Karpas-422 (cell line): ENCODE measurements around the gene LRP1B. TPM values are rescaled to one million over a fixed set of nuclear protein-coding genes. Genes with fewer than 3 reads are reported as not detected.

ENCODE experiments used
- DNase-seq: peaks from one replicate; pipeline ENCODE4 v3.0.0-alpha.2; 2015
- H2AFZ ChIP-seq: fragments of 200-600 bp; sonication (generic); 2 replicates; pipeline ENCODE4 v1.6.1; 2014; ENCODE audit warnings: antibody characterized with exemption, low read length, mixed read lengths
- H3K27ac ChIP-seq: fragments of 200-600 bp; sonication (generic); 2 replicates; pipeline ENCODE4 v1.5.1; 2014; ENCODE audit warnings: mild to moderate bottlenecking, low read length, moderate library complexity
- H3K27me3 ChIP-seq: fragments of 200-600 bp; sonication (generic); 2 replicates; pipeline ENCODE4 v1.6.1; 2014; ENCODE audit warnings: low read length, mixed read lengths
- H3K36me3 ChIP-seq: fragments of 200-600 bp; sonication (generic); 2 replicates; pipeline ENCODE4 v1.6.1; 2014; ENCODE audit warnings: low read length, mixed read lengths; ENCODE audit not compliant: insufficient read depth
- H3K4me1 ChIP-seq: fragments of 200-600 bp; sonication (generic); 2 replicates; pipeline ENCODE4 v1.6.1; 2014; ENCODE audit warnings: mild to moderate bottlenecking, low read length, mixed read lengths
- H3K4me2 ChIP-seq: fragments of 200-600 bp; sonication (generic); 2 replicates; pipeline ENCODE4 v1.6.1; 2014; ENCODE audit warnings: low read length, low read depth, mild to moderate bottlenecking; ENCODE audit not compliant: poor library complexity, severe bottlenecking
- H3K4me3 ChIP-seq: fragments of 200-600 bp; sonication (generic); 2 replicates; pipeline ENCODE4 v1.5.1; 2014; ENCODE audit warnings: mild to moderate bottlenecking, antibody characterized with exemption, low read length, mixed read lengths
- H3K79me2 ChIP-seq: fragments of 200-600 bp; sonication (generic); 2 replicates; pipeline ENCODE4 v1.6.1; 2014; ENCODE audit warnings: mild to moderate bottlenecking, low read length, mixed read lengths
- H3K9ac ChIP-seq: fragments of 200-600 bp; sonication (generic); 2 replicates; pipeline ENCODE4 v1.6.0; 2014; ENCODE audit warnings: low read length
- H3K9me2 ChIP-seq: fragments of 200-600 bp; sonication (generic), shearing (Covaris generic); replicated peaks from 2 replicates; pipeline ENCODE4 v1.6.0; 2014; ENCODE audit warnings: mild to moderate bottlenecking, low read length, moderate library complexity; ENCODE audit not compliant: insufficient read depth
- H3K9me3 ChIP-seq: fragments of 300-700, 200-600 bp; sonication (generic); 2 replicates; pipeline ENCODE4 v1.6.1; 2014; ENCODE audit warnings: low read length, mixed read lengths
- H4K20me1 ChIP-seq: fragments of 200-600 bp; sonication (generic); 2 replicates; pipeline ENCODE4 v1.6.1; 2014; ENCODE audit warnings: mild to moderate bottlenecking, antibody characterized with exemption, low read length, low read depth; ENCODE audit not compliant: insufficient read depth
- total RNA-seq: library from RNA; depleted of rRNA; stranded (reverse); fragments of >200 nt; shearing (Covaris generic); gene quantifications from 2 replicates; pipeline ENCODE4 v1.2.3, GENCODE V29; 2014; ENCODE audit warnings: low replicate concordance

The LRP1B gene
- total RNA-seq, 1 experiment from 2014 or later: not detected

- Histone ChIP-seq H3K36me3 (no peaks in the 10 kb centered on the region), H3K79me2 (no peaks in the 10 kb centered on the region), H3K4me3 (no peak overlapping the region), H3K27ac (no peak overlapping the region), H2AFZ (no peak overlapping the region), H3K4me2 (no peak overlapping the region), H3K4me1 (no peaks in the 10 kb centered on the region), H3K27me3 (no peaks in the 10 kb centered on the region), H3K9me2 (no peaks in the 10 kb centered on the region), H3K9ac (no peak overlapping the region), H4K20me1 (no peaks in the 10 kb centered on the region), H3K9me3 (peaks cover 39% of the 10 kb centered on the region)
- DNase-seq: no peak
These were observed 243.5 kb downstream of the LRP1B start for GRCh38 chr2:141887363-141887762.

- Histone ChIP-seq H3K4me1 (no peaks in the 10 kb centered on the region), H4K20me1 (no peaks in the 10 kb centered on the region), H3K36me3 (no peaks in the 10 kb centered on the region), H3K4me2 (no peak overlapping the region), H3K79me2 (no peaks in the 10 kb centered on the region), H3K9me3 (peaks cover 29% of the 10 kb centered on the region), H2AFZ (no peak overlapping the region), H3K4me3 (no peak overlapping the region), H3K9ac (no peak overlapping the region), H3K27me3 (no peaks in the 10 kb centered on the region), H3K27ac (no peak overlapping the region), H3K9me2 (no peaks in the 10 kb centered on the region)
- no peak for DNase-seq
These were observed 252.8 kb downstream of the LRP1B start for GRCh38 chr2:141878016-141878415.

- Histone ChIP-seq H3K27ac (no peak overlapping the region), H3K9me3 (peaks cover 33% of the 10 kb centered on the region), H3K27me3 (no peaks in the 10 kb centered on the region), H3K4me3 (no peak overlapping the region), H3K4me2 (no peak overlapping the region), H3K36me3 (no peaks in the 10 kb centered on the region), H3K9me2 (no peaks in the 10 kb centered on the region), H3K4me1 (no peaks in the 10 kb centered on the region), H4K20me1 (no peaks in the 10 kb centered on the region), H3K79me2 (no peaks in the 10 kb centered on the region), H2AFZ (no peak overlapping the region), H3K9ac (no peak overlapping the region)
- no peak for DNase-seq
These were observed 258.7 kb downstream of the LRP1B start for GRCh38 chr2:141871913-141872634.

GRCh38 chr2:141869572-141869971 is 261.2 kb downstream of the LRP1B start:
- Histone ChIP-seq H3K27me3 (no peaks in the 10 kb centered on the region), H3K4me2 (no peak overlapping the region), H4K20me1 (no peaks in the 10 kb centered on the region), H2AFZ (no peak overlapping the region), H3K9me2 (no peaks in the 10 kb centered on the region), H3K4me3 (no peak overlapping the region), H3K9ac (no peak overlapping the region), H3K9me3 (peaks cover 43% of the 10 kb centered on the region; the same call in 1 of the 2 replicates), H3K4me1 (no peaks in the 10 kb centered on the region), H3K79me2 (no peaks in the 10 kb centered on the region), H3K36me3 (no peaks in the 10 kb centered on the region), H3K27ac (no peak overlapping the region)
- DNase-seq: no peak

GRCh38 chr2:141863964-141864363 is 266.9 kb downstream of the LRP1B start:
- Histone ChIP-seq H2AFZ (no peak overlapping the region), H3K4me3 (no peak overlapping the region), H4K20me1 (no peaks in the 10 kb centered on the region), H3K9me2 (no peaks in the 10 kb centered on the region), H3K4me1 (no peaks in the 10 kb centered on the region), H3K27me3 (no peaks in the 10 kb centered on the region), H3K9me3 (peaks cover 28% of the 10 kb centered on the region; the same call in 1 of the 2 replicates), H3K4me2 (no peak overlapping the region), H3K9ac (no peak overlapping the region), H3K79me2 (no peaks in the 10 kb centered on the region), H3K27ac (no peak overlapping the region), H3K36me3 (no peaks in the 10 kb centered on the region)
- no peak for DNase-seq

GRCh38 chr2:141856215-141856919 is 274.4 kb downstream of the LRP1B start:
- no peak overlapping the region for H3K27ac ChIP-seq
- no peak for DNase-seq

GRCh38 chr2:141848191-141848590 is 282.6 kb downstream of the LRP1B start:
- H3K9ac ChIP-seq: no peak overlapping the region
- H4K20me1 ChIP-seq: no peaks in the 10 kb centered on the region
- H3K36me3 ChIP-seq: no peaks in the 10 kb centered on the region
- no peak overlapping the region for H3K4me3 ChIP-seq
- H3K27ac ChIP-seq: no peak overlapping the region
- no peaks in the 10 kb centered on the region for H3K9me2 ChIP-seq
- H3K79me2 ChIP-seq: no peaks in the 10 kb centered on the region
- no peaks in the 10 kb centered on the region for H3K4me1 ChIP-seq
- DNase-seq: no peak
- peaks cover 29% of the 10 kb centered on the region for H3K9me3 ChIP-seq
- no peak overlapping the region for H2AFZ ChIP-seq
- no peak overlapping the region for H3K4me2 ChIP-seq
- no peaks in the 10 kb centered on the region for H3K27me3 ChIP-seq

More at GRCh38 chr2:141856215-141856919, 274.4 kb downstream of the LRP1B start:
- Histone ChIP-seq H3K4me2 (no peak overlapping the region), H3K79me2 (no peaks in the 10 kb centered on the region), H3K4me3 (no peak overlapping the region), H3K27me3 (no peaks in the 10 kb centered on the region), H3K36me3 (no peaks in the 10 kb centered on the region), H3K9me3 (peaks cover 31% of the 10 kb centered on the region; the same call in 1 of the 2 replicates), H2AFZ (no peak overlapping the region), H3K9me2 (no peaks in the 10 kb centered on the region), H3K9ac (no peak overlapping the region), H4K20me1 (no peaks in the 10 kb centered on the region), H3K4me1 (no peaks in the 10 kb centered on the region)

GRCh38 chr2:141844231-141844630 is 286.6 kb downstream of the LRP1B start:
- no peaks in the 10 kb centered on the region for H4K20me1 ChIP-seq
- H3K27ac ChIP-seq: no peak overlapping the region
- H3K9ac ChIP-seq: no peak overlapping the region
- H3K4me3 ChIP-seq: no peak overlapping the region
- no peaks in the 10 kb centered on the region for H3K27me3 ChIP-seq
- no peaks in the 10 kb centered on the region for H3K36me3 ChIP-seq
- peaks cover 29% of the 10 kb centered on the region for H3K9me3 ChIP-seq
- no peaks in the 10 kb centered on the region for H3K79me2 ChIP-seq
- DNase-seq: no peak
- H3K4me2 ChIP-seq: no peak overlapping the region
- no peaks in the 10 kb centered on the region for H3K4me1 ChIP-seq
- H2AFZ ChIP-seq: no peak overlapping the region
- no peaks in the 10 kb centered on the region for H3K9me2 ChIP-seq
